GM18858 (cell line): ENCODE results near the gene DEAF1.
"Not testable (repeated sequence)": the region's sequence is repeated elsewhere in the genome, so short reads cannot be mapped to it uniquely, and the experiment has no call there.

ENCODE experiments used
- ATAC-seq: cut with Tn5 transposase; IDR thresholded peaks from one replicate; pipeline ENCODE4 v1.9.1; 2021; ENCODE audit not compliant: unreplicated experiment

DEAF1 gene

GRCh38 chr11:686451-687243, 8.4 kb downstream of the DEAF1 start:
- no peak for ATAC-seq

- no peak for ATAC-seq
Measured at GRCh38 chr11:680970-681369, 14.1 kb downstream of the DEAF1 start.

GRCh38 chr11:680476-680875, 14.5 kb downstream of the DEAF1 start:
- ATAC-seq = no peak

GRCh38 chr11:679271-680207, 15.5 kb downstream of the DEAF1 start:
- no peak for ATAC-seq

- ATAC-seq = no peak
Measured at GRCh38 chr11:678297-678696, 16.7 kb downstream of the DEAF1 start.

GRCh38 chr11:674406-674805, 20.6 kb downstream of the DEAF1 start:
- no peak for ATAC-seq

- no peak for ATAC-seq
Measured at GRCh38 chr11:673866-674265, 21.2 kb downstream of the DEAF1 start.

- no peak for ATAC-seq
Measured at GRCh38 chr11:665704-666281, 29.2 kb downstream of the DEAF1 start.

GRCh38 chr11:665062-665703, 29.8 kb downstream of the DEAF1 start:
- no peak for ATAC-seq

- no peak for ATAC-seq
Measured at GRCh38 chr11:662689-663274, 32.2 kb downstream of the DEAF1 start.

- ATAC-seq = no peak
Measured at GRCh38 chr11:660681-661444, 34.2 kb downstream of the DEAF1 start.

- ATAC-seq = no peak
Measured at GRCh38 chr11:660281-660680, 34.7 kb downstream of the DEAF1 start.

GRCh38 chr11:659532-660085, 35.4 kb downstream of the DEAF1 start:
- no peak for ATAC-seq

- no peak for ATAC-seq
Measured at GRCh38 chr11:657691-658126, 37.3 kb downstream of the DEAF1 start.

GRCh38 chr11:656866-657265, 38.2 kb downstream of the DEAF1 start:
- no peak for ATAC-seq

- ATAC-seq = no peak
Measured at GRCh38 chr11:656426-656825, 38.6 kb downstream of the DEAF1 start.

- ATAC-seq = no peak
Measured at GRCh38 chr11:655036-655726, 39.8 kb downstream of the DEAF1 start.

GRCh38 chr11:654444-654843, 40.6 kb downstream of the DEAF1 start:
- not testable (repeated sequence) for ATAC-seq

- ATAC-seq = no peak
Measured at GRCh38 chr11:653837-654236, 41.2 kb downstream of the DEAF1 start.
